ENCODE data around the gene CIC.

Gene CIC

GRCh38 chr19:42268704-42269477 is at the start of gene CIC:
TSS of gene CIC (plus strand) at chr19:42269252. CDS start at chr19:42271784, 2,532 bp downstream.
- DNase-seq, result peak; percentile 87

GRCh38 chr19:42219812-42220750 is 49.0 kb upstream of the CIC start, which contains the start of gene ZNF526:
TSS of gene ZNF526 (plus strand) at chr19:42220312. CDS start at chr19:42224404, 4,092 bp downstream.
- peak; percentile 95 for DNase-seq

GRCh38 chr19:42220751-42221097 is 48.3 kb upstream of the CIC start:
- DNase-seq, result no peak

DNA sequence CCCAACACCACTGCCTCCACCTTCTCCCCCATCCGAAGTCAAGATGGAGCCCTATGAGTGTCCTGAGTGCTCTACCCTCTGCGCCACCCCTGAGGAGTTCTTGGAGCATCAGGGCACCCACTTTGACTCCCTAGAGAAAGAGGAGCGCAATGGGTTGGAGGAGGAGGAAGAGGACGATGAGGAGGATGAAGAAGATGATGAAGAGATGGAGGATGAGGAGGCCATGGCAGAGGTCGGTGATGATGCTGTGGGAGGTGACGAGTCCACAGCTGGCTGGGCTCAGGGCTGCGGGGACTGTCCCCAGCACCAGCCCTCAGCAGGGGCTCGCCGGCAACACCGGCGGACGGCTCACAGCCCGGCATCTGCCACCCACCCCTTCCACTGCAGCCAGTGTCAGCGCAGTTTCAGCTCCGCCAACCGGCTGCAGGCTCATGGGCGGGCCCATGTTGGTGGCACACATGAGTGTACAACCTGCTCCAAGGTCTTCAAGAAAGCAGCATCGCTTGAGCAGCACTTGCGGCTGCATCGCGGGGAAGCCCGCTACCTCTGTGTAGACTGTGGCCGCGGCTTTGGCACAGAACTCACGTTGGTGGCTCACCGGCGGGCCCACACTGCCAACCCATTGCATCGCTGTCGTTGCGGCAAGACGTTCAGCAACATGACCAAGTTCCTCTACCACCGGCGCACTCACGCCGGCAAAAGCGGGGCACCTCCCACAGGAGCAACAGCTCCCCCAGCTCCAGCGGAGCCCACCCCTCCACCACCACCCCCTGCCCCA is 43.9 kb upstream of the CIC start:
- DNase-seq, result no peak

DNA sequence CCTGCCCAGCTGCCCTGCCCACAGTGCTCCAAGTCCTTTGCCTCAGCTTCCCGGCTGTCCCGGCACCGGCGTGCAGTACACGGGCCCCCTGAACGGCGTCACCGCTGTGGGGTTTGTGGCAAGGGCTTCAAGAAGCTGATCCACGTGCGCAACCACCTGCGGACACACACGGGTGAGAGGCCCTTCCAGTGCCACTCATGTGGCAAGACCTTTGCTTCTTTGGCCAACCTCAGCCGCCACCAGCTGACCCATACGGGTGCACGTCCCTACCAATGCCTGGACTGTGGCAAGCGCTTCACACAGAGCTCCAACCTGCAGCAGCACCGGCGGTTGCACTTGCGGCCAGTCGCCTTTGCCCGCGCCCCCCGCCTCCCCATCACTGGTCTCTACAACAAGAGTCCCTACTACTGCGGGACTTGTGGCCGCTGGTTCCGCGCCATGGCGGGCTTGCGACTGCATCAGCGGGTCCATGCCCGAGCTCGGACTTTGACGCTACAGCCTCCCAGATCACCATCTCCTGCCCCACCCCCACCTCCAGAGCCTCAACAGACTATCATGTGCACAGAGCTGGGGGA is 43.2 kb upstream of the CIC start:
- no peak for DNase-seq

DNA sequence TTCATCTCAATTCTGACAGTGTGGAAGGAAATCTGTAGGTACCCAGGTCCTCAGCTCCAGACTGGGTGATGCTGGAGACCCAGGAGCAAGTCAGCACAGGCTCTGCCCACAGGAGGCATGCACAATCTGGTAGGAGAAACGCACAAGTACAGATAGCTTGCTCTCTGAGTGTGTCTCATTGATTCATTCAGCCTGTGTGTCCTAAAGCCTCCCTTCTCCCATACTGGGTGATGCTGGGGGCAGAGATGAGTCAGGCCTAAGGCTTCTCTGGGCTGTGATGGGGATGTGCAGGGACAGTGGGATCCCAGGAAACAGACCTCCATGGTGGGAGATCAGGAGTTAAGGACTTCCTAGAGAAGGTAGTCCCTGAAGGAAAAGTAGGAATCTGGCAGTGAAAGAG is 42.2 kb upstream of the CIC start:
- no peak for DNase-seq

- DNase-seq, result no peak
Observed at GRCh38 chr19:42228641-42229040, 40.4 kb upstream of the CIC start.

GRCh38 chr19:42229301-42229854 is 39.7 kb upstream of the CIC start:
- DNase-seq, result no peak

DNA sequence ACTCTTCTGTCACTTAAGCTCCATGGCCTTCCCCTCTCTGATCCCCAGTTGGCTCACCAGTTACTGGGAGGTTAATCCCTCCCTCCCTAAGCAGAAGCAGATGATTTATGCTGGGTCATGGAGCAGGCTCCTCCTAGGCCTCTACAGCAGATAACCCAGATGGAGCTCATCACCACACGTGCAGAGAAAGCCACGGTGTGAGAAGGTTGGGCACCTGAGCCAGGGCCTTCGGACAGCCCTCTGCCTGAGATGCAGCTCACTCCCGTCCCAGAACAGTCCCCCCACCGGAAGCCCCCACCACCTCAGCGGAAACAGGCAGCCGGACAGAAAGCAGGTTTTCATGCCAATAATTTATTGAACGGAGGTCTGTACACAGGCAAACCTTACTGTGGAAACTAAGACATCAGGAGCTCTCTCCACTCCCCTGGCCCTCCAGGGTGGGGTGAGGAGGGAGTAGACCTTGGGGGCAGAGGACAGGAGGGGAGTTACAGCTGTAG is 39.1 kb upstream of the CIC start:
- no peak for DNase-seq

DNA sequence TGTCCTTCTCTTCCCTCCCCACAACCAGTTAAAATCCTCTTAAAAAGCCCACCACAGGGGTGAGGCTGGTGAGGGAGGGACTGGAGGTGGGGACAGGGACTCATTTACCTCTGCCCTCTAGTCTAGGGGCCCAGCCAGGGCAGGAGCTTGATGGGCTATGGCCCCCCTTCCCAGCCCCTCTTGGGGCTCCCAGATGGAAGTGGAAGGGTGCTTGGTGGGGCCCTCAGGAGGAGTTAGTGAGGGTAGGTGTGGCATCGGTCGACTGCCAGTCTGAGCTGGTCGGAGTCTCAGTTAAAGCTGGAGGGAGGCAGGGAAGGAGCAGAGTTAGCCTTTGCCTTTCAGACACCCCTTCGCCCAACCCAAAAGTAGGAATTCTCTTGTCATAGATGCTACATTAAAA is 38.5 kb upstream of the CIC start:
- DNase-seq, result no peak

GRCh38 chr19:42232435-42232834 is 36.6 kb upstream of the CIC start:
- DNase-seq, result no peak

DNA sequence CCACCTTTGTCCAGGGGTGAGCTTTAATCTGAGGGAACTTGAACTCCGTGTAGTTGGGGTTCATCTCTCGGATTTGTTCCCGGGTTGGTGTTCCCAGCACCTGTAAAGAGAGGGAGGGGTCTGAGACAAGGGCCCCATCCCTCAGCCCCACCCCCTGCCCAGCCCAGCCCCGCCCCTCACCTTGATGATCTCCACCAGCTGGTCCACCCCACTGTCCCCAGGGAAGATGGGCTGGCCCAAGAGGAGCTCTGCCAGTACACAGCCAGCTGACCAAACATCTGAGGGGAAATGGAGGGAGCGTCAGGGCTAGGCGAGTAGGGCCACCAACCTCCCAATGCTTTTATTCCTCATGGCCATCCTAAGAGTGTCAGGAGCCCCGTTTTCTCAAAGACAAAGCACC is 35.9 kb upstream of the CIC start:
- no peak for DNase-seq

DNA sequence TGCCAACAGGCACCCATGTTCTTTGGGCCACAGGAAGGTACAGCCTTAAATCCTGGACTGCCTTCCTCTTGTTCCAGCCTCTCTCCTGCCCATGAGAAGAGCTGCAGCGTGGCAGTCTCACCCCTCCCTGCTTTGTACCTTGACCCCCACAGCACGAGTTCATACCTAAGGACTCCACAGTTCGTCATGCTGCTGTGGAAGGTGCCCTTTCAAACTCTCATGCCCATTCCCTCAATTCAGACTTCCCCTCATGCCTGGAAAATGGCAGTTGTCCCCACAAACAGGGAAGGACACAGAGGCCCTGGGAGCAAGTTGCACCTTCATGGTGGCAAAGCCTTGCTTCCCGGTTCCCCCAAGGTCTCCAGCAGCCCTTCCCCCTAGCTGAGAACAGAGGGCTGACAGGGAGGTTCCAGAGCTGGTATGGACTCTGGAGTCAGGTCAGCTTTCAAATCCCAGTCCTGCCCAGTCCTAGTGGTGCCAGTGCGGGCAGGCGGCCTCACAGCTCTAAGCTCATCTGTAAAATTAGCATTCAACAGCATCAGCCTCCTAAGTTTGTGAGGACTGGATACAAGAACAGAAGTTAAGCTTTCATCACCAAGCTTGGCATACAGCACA is 35.3 kb upstream of the CIC start:
- no peak for DNase-seq

DNA sequence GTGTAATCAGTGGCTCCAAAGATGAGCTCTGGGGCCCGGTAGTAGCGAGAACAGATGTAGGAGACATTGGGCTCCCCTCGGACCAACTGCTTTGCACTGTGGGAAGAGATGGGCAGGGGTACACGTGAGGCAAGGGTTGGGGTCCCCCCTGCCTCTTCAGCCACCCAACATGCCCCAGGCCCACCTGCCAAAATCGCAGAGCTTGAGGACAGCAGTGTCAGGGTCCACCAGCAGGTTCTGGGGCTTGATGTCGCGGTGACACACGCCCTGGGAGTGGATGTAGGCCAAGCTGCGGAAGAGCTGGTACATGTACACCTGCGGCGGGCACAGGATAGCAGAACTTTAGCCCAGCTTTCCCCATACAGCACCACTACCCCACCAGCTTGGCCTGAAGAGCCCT is 34.7 kb upstream of the CIC start:
- DNase-seq, result no peak

GRCh38 chr19:42235181-42235580 is 33.9 kb upstream of the CIC start:
- no peak for DNase-seq

GRCh38 chr19:42239544-42240220 is 29.4 kb upstream of the CIC start:
- no peak for DNase-seq

GRCh38 chr19:42241279-42241678 is 27.8 kb upstream of the CIC start:
- DNase-seq, result no peak

DNA sequence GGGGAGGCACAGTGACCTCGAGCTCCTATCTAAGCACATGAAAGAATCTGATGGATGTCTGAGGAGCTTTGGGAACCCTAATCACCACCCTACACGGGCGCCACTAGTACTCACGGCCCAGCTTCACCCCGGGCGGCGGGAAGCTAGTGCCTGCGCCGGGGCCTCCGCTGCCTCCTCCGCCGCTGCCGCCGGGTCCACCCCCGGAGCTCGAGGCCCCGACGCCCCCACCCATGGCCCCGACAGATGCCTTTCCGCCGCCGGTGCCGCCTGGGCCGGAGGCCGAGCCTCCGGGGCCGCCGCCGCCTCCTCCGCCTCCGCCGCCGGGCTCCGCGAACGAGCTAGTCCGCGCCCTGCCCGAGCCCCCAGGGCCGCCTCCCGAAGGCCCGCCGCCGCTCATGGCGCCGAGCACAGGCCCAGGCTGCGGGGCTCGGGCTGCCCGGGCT is 27.0 kb upstream of the CIC start:
- no peak for DNase-seq

GRCh38 chr19:42242512-42243409 is 26.3 kb upstream of the CIC start, which contains the start of gene GSK3A:
TSS of gene GSK3A (minus strand) at chr19:42242602. CDS start at chr19:42242465, 137 bp downstream.
- DNase-seq, result peak; percentile 75
